Thyroid gland (tissue), 4 donors: Measurements from ENCODE around the gene LYRM4.

Experiments
- CTCF ChIP-seq, 6 experiments: fragments of 200-600 bp in 3 of 6; fragments of 450-650 bp in 3 of 6; sonication (generic) in 3 of 6; IDR thresholded peaks; one replicate each; pipeline ENCODE4 v1.5.1; 2016 to 2019; ENCODE audit warnings: antibody characterized with exemption in 6 of 6, mild to moderate bottlenecking in 2 of 6, inconsistent platforms in 1 of 6, moderate library complexity in 1 of 6
- POLR2A ChIP-seq, 2 donors: fragments of 450-650 bp; IDR thresholded peaks; one replicate each; pipeline ENCODE4 v1.6.1; 2017; ENCODE audit warnings: antibody characterized with exemption in 2 of 2, mild to moderate bottlenecking in 2 of 2, moderate library complexity in 1 of 2

- TF ChIP-seq CTCF (IDR thresholded peaks at IDR 0.05) (no peak), POLR2A (IDR thresholded peaks at IDR 0.05) (no peak)
Observed at GRCh38 chr6:5231289-5231688, 29.5 kb downstream of the LYRM4 start.
